Liver (tissue), 9 donors: Measurements from ENCODE around the gene CCDC33. TPM values are rescaled to one million over a fixed set of nuclear protein-coding genes. Genes with fewer than 3 reads are reported as not detected.

ENCODE experiments used
- DNase-seq: peaks from one replicate; pipeline ENCODE4 v3.0.0-alpha.2; 2017; ENCODE audit warnings: low spot score
- H3K27ac ChIP-seq, 2 donors: one replicate each; pipeline ENCODE4 v1.7.0; 2013; ENCODE audit warnings: inconsistent platforms in 2 of 2, low read length in 2 of 2, control low read depth in 1 of 2, low read depth in 1 of 2, mild to moderate bottlenecking in 1 of 2
- H3K27me3 ChIP-seq, 4 donors: one replicate each; pipeline versions ENCODE4 v1.6.1 to v1.7.0; 2013; ENCODE audit warnings: low read length in 3 of 4, inconsistent platforms in 1 of 4, mild to moderate bottlenecking in 1 of 4, moderate library complexity in 1 of 4; ENCODE audit not compliant: control insufficient read depth in 4 of 4, insufficient read depth in 4 of 4
- H3K36me3 ChIP-seq, 4 donors: one replicate each; pipeline versions ENCODE4 v1.6.1 to v1.7.0; 2013; ENCODE audit warnings: low read length in 3 of 4, mild to moderate bottlenecking in 3 of 4, low read depth in 1 of 4, moderate library complexity in 1 of 4; ENCODE audit not compliant: control insufficient read depth in 4 of 4, insufficient read depth in 3 of 4
- H3K4me1 ChIP-seq, 4 donors: one replicate each; pipeline versions ENCODE4 v1.6.1 to v1.7.0; 2013; ENCODE audit warnings: low read length in 3 of 4, mild to moderate bottlenecking in 3 of 4, moderate library complexity in 1 of 4; ENCODE audit not compliant: control insufficient read depth in 4 of 4, insufficient read depth in 4 of 4
- H3K4me3 ChIP-seq, 3 donors: one replicate each; pipeline versions ENCODE4 v1.6.1 to v1.7.0; 2013; ENCODE audit warnings: low read length in 3 of 3, control low read depth in 1 of 3, low read depth in 1 of 3, mild to moderate bottlenecking in 1 of 3
- H3K9ac ChIP-seq, 2 donors: one replicate each; pipeline ENCODE4 v1.7.0; 2013; ENCODE audit warnings: low read length in 2 of 2, mild to moderate bottlenecking in 2 of 2, moderate library complexity in 2 of 2, control low read depth in 1 of 2, low read depth in 1 of 2
- H3K9me3 ChIP-seq, 4 donors: one replicate each; pipeline versions ENCODE4 v1.6.1 to v1.7.0; 2013; ENCODE audit warnings: low read length in 3 of 4; ENCODE audit not compliant: control insufficient read depth in 4 of 4
- ATF3 ChIP-seq: IDR thresholded peaks from 2 replicates; pipeline ENCODE4 v1.6.1; 2016; ENCODE audit warnings: antibody characterized with exemption
- EGR1 ChIP-seq, 2 donors: IDR thresholded peaks; 2 replicates each; pipeline ENCODE4 v1.6.1; 2016 to 2018; ENCODE audit warnings: antibody characterized with exemption in 2 of 2, low read depth in 2 of 2
- FOXA1 ChIP-seq: IDR thresholded peaks from 2 replicates; pipeline ENCODE4 v1.6.1; 2016; ENCODE audit warnings: antibody characterized with exemption
- FOXA2 ChIP-seq: IDR thresholded peaks from 2 replicates; pipeline ENCODE4 v1.6.1; 2016; ENCODE audit warnings: antibody characterized with exemption
- GABPA ChIP-seq, 2 donors: IDR thresholded peaks in 1 of 2; conservative IDR thresholded peaks in 1 of 2; 2 replicates each; pipeline ENCODE4 v1.6.1; 2016; ENCODE audit warnings: antibody characterized with exemption in 2 of 2, mild to moderate bottlenecking in 1 of 2, moderate library complexity in 1 of 2
- HNF4A ChIP-seq, 2 donors: conservative IDR thresholded peaks; 2 replicates each; pipeline ENCODE4 v1.6.1; 2016; ENCODE audit warnings: antibody characterized with exemption in 2 of 2, mild to moderate bottlenecking in 2 of 2
- HNF4G ChIP-seq: IDR thresholded peaks from 2 replicates; pipeline ENCODE4 v1.6.1; 2016; ENCODE audit warnings: antibody characterized with exemption
- JUND ChIP-seq, 2 donors: IDR thresholded peaks; 2 replicates each; pipeline ENCODE4 v1.6.1; 2016; ENCODE audit warnings: antibody characterized with exemption in 2 of 2
- NR2F2 ChIP-seq: IDR thresholded peaks from 2 replicates; pipeline ENCODE4 v1.6.1; 2016; ENCODE audit warnings: antibody characterized with exemption
- RAD21 ChIP-seq, 2 donors: IDR thresholded peaks; 2 replicates each; pipeline ENCODE4 v1.6.1; 2016; ENCODE audit warnings: antibody characterized with exemption in 2 of 2, mild to moderate bottlenecking in 2 of 2
- RXRA ChIP-seq, 2 donors: IDR thresholded peaks; 2 replicates each; pipeline ENCODE4 v1.6.1; 2017 to 2018; ENCODE audit warnings: antibody characterized with exemption in 2 of 2, mild to moderate bottlenecking in 1 of 2
- SP1 ChIP-seq: IDR thresholded peaks from 2 replicates; pipeline ENCODE4 v1.6.1; 2018; ENCODE audit warnings: antibody characterized with exemption, mild to moderate bottlenecking
- TAF1 ChIP-seq: conservative IDR thresholded peaks from 2 replicates; pipeline ENCODE4 v1.6.1; 2016; ENCODE audit warnings: antibody characterized with exemption, mild to moderate bottlenecking
- YY1 ChIP-seq: IDR thresholded peaks from 2 replicates; pipeline ENCODE4 v1.6.1; 2016; ENCODE audit warnings: antibody characterized with exemption, mild to moderate bottlenecking
- ZBTB33 ChIP-seq: IDR thresholded peaks from 2 replicates; pipeline ENCODE4 v1.6.1; 2016; ENCODE audit warnings: antibody characterized with exemption
- WGBS: extraction: QIAGEN DNeasy Blood & Tissue Kit; methylation state at CpG from one replicate; pipeline ENCODE4 v1.1.7; 2013; 5-methylcytosine and 5-hydroxymethylcytosine counted together
- polyA plus RNA-seq, 2 donors: library from polyadenylated mRNA; stranded (reverse) in 1 of 2; unstranded in 1 of 2; fragments of 200-250 nt in 1 of 2; fragments of >200 nt in 1 of 2; fragmentation: Nextera tagmentation in 1 of 2; extraction: Ambion mirVana in 1 of 2; gene quantifications; one replicate each; pipeline versions ENCODE4 v1.2.1 to v1.2.3, GENCODE V29; 2013 to 2015
- total RNA-seq, 2 donors: library from RNA; depleted of rRNA; stranded (reverse); fragments of >200 nt; gene quantifications; one replicate each; pipeline ENCODE4 v1.2.3, GENCODE V29; 2014
- TF ChIP-seq, protein P1 (sequence below): IDR thresholded peaks from 2 replicates; pipeline ENCODE4 v1.6.1; 2016; ENCODE audit warnings: antibody characterized with exemption
- TF ChIP-seq, protein P2 (sequence below): fragments of 150-350 bp; IDR thresholded peaks from 2 replicates; pipeline ENCODE4 v1.5.1; 2017; ENCODE audit warnings: improper control_type of control experiment, low read depth, low read length; ENCODE audit not compliant: missing input control
- TF ChIP-seq, protein P3 (sequence below): IDR thresholded peaks from 2 replicates; pipeline ENCODE4 v1.6.1; 2016; ENCODE audit warnings: antibody characterized with exemption, mild to moderate bottlenecking
- donor health status: healthy.
- donor health status: healthy.
- donor health status: healthy.
- donor health status: healthy.
- donor health status: healthy.

CCDC33 gene
- total and polyA plus RNA-seq, 4 donors = not detected

DNA sequence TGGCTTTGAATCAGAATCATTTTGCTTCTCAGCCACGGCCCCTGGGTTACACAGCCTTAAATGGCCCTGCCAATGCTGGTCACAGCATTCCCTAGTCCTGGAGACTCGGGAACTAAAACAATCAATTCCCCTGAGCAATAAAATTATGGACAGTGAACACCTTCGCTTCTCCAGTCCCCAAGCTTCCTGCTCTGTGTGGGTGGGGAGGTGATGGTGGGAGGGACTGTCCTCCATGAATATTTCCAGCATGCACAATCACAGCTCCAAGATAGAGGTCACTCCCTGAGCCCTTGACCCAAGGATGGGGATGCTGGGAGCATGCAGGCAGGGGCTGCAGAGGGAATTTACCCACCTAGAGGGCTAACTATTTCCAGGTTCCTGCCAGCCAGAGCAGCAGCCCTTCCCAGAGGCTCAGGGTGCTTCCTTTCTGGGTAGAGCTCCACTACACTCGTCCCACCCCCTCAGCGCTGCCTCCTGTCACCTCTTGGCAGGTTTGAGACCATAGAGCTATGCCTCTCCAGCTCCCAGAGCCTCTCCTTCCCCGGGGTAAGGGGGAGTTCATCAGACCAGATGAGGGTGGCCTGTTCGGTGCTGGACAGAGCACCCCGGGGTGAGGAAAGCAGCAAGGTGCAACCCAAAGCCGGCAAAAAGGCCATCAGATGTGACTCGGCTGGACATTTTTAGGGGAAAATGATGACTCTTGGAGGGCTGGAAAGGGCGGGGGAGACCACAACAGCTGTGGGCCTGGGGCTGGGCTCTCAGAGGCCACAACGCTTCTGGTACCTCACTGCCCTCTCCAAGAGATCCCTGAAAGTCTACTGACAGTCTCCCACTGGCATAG is 14.5 kb upstream of the CCDC33 start:
- no peak overlapping the region for H3K9ac ChIP-seq
- H3K4me3 ChIP-seq = no peak overlapping the region
- peaks cover 0 to 7% (median 2%) of the 10 kb centered on the region in 4 donors for H3K27me3 ChIP-seq
- no peak overlapping the region for H3K27ac ChIP-seq
- no peaks in the 10 kb centered on the region for H3K36me3 ChIP-seq
- DNase-seq = no peak
- no peaks in the 10 kb centered on the region for H3K4me1 ChIP-seq
- 34% methylated on average over 12 of the region's 12 CpGs for WGBS
- no peaks in the 10 kb centered on the region for H3K9me3 ChIP-seq
- TF ChIP-seq FOXA2 = no peak
- no peak for TF ChIP-seq EGR1 (IDR thresholded peaks at IDR 0.05; ENCODE audit: low read depth in 2 of 2)
- TF ChIP-seq FOXA1 = no peak
- no peak for TF ChIP-seq RAD21 (IDR thresholded peaks at IDR 0.05)
- no peak for TF ChIP-seq ATF3
- TF ChIP-seq HNF4G = no peak
- no peak for TF ChIP-seq ZBTB33
- TF ChIP-seq, protein P1, sequence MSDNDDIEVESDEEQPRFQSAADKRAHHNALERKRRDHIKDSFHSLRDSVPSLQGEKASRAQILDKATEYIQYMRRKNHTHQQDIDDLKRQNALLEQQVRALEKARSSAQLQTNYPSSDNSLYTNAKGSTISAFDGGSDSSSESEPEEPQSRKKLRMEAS = no peak
- TF ChIP-seq TAF1 = no peak
- TF ChIP-seq, protein P2, sequence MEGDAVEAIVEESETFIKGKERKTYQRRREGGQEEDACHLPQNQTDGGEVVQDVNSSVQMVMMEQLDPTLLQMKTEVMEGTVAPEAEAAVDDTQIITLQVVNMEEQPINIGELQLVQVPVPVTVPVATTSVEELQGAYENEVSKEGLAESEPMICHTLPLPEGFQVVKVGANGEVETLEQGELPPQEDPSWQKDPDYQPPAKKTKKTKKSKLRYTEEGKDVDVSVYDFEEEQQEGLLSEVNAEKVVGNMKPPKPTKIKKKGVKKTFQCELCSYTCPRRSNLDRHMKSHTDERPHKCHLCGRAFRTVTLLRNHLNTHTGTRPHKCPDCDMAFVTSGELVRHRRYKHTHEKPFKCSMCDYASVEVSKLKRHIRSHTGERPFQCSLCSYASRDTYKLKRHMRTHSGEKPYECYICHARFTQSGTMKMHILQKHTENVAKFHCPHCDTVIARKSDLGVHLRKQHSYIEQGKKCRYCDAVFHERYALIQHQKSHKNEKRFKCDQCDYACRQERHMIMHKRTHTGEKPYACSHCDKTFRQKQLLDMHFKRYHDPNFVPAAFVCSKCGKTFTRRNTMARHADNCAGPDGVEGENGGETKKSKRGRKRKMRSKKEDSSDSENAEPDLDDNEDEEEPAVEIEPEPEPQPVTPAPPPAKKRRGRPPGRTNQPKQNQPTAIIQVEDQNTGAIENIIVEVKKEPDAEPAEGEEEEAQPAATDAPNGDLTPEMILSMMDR = no peak
- no peak for TF ChIP-seq RXRA (IDR thresholded peaks at IDR 0.05)
- TF ChIP-seq NR2F2 = no peak
- no peak for TF ChIP-seq GABPA (IDR thresholded peaks at IDR 0.05 in 1 of 2, conservative IDR thresholded peaks at IDR 0.05 in 1 of 2)
- no peak for TF ChIP-seq JUND (IDR thresholded peaks at IDR 0.05)
- no peak for TF ChIP-seq YY1
- TF ChIP-seq HNF4A (conservative IDR thresholded peaks at IDR 0.05) = no peak
- TF ChIP-seq, protein P3, sequence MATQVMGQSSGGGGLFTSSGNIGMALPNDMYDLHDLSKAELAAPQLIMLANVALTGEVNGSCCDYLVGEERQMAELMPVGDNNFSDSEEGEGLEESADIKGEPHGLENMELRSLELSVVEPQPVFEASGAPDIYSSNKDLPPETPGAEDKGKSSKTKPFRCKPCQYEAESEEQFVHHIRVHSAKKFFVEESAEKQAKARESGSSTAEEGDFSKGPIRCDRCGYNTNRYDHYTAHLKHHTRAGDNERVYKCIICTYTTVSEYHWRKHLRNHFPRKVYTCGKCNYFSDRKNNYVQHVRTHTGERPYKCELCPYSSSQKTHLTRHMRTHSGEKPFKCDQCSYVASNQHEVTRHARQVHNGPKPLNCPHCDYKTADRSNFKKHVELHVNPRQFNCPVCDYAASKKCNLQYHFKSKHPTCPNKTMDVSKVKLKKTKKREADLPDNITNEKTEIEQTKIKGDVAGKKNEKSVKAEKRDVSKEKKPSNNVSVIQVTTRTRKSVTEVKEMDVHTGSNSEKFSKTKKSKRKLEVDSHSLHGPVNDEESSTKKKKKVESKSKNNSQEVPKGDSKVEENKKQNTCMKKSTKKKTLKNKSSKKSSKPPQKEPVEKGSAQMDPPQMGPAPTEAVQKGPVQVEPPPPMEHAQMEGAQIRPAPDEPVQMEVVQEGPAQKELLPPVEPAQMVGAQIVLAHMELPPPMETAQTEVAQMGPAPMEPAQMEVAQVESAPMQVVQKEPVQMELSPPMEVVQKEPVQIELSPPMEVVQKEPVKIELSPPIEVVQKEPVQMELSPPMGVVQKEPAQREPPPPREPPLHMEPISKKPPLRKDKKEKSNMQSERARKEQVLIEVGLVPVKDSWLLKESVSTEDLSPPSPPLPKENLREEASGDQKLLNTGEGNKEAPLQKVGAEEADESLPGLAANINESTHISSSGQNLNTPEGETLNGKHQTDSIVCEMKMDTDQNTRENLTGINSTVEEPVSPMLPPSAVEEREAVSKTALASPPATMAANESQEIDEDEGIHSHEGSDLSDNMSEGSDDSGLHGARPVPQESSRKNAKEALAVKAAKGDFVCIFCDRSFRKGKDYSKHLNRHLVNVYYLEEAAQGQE = no peak
- TF ChIP-seq SP1 = no peak
